DMS 273 treated with DMSO at 0.1 percent for 48 hours (cell line): ENCODE measurements around the gene ARMH1.
"Not testable (repeated sequence)": the region's sequence is repeated elsewhere in the genome, so short reads cannot be mapped to it uniquely, and the experiment has no call there.

Source experiments
- DNase-seq: peaks from one replicate; lab custom pipeline; 2025; lab: John Stamatoyannopoulos, UW

The ARMH1 gene

DNA sequence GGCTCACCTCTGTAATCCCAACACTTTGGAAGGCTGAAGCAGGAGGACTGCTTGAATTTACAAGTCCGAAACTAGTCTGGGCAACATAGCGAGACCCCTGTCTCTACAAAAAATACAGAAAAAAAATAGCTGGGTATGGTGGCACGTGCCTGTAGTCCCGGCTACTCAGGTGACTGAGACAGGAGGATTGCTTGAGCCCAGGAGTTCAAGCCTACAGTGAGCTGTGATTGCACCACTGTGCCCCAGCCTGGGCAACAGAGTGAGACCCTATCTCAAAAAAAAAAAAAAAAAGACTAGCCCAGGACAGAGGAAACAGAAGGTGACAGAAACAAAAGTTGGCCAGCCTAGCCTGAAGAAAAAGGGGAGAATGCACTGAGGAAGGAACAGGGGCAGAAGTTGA, 21.2 kb downstream of the ARMH1 start:
- no peak for DNase-seq

DNA sequence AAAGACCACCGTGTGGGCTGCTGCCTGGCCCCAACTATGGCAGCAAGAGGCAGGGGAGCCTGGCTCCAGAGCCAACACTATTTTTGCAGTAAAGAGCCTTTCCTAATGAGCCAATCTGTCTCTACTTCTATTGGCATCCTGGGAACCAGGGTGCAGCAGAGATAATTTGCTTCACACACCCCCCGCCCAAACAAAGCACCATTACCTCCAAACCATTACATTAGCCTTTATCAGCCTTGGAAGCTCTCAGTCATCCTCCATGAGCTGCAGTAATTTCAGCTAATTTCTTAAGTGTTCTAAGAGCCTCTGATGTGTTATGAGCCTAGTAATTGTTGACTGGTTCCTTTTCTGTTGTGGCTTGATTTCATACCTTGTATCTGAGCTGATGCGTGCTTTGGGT, 21.6 kb downstream of the ARMH1 start:
- no peak for DNase-seq

DNA sequence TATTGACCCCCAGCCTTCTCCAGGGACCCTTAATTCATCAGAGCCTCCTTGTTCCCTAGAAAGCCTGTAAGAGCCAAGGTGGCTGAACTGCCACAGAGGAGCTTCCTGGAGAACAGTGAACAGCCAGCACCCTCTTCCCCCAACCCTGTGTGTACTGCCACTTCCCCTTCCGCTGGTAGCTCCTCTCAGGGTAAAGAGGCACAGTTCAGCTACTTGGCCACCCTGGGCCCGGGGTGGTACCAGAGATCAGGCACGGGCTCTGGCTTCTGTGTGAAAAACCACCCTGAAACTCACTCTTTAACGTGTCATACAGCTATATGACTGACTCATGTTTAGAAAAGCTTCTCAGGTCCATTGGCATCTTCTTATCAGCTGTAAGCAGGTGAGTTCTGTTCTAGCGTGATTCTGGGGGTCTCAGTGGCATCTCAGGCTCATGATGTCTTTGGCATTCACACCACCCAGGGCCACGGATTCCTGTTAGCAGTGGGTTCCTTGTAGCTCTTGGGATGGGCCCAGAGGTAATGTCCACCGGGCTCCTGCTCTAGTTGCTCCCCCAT, 22.4 kb downstream of the ARMH1 start:
- no peak for DNase-seq

DNA sequence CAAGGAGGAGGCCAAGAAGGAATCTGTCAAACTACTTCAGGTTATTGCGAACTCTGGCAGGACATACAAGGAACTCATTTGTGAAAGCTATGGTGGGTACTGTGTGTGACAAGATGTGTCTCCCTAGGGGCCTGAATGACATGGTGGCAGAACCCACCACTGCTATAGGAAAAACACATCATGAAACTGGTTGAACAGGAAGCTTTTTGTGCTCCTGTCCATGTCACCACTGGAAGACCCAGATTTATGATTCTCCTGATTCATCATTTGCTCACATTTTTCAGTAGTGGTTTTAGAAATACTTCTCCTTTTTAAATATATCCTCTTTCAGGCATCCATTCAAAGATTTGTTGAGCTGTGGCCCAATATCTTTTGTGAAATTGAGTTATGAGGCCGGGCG, 23.6 kb downstream of the ARMH1 start:
- no peak for DNase-seq

DNA sequence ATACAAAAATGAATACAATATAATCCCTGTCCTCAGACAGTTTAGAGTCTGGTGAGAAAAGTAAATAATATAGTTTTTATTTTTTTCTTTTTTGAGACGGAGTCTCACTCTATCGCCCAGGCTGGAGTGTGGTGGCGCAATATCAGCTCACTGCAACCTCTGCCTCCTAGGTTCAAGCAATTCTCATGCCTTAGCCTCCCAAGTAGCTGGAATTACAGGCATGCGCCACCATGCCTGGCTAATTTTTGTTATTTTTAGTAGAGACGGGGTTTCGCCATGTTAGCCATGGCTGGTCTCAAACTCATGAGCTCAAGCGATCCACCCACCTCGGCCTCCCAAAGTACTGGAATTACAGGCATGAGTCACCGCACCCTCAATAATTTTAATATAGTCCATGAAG, 24.9 kb downstream of the ARMH1 start:
- DNase-seq: not testable (repeated sequence)

DNA sequence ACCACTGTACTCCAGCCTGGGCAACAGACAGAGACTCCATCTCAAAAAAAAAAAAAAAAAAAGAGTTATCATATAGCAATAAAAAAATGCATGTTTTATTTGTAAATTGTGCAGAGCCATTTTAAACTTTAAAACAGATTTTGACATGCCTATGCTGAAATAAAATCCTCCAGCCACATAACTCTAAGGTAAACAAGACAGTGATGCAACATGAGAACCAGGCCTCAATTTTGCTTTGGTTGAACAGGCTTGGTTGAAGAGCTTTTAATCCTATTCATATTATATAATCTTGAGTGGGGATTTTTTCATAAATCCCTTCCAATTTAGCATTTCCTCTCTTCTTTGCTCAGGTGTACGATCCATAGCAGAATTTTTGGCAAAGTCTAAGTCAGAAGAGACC, 26.1 kb downstream of the ARMH1 start:
- no peak for DNase-seq

DNA sequence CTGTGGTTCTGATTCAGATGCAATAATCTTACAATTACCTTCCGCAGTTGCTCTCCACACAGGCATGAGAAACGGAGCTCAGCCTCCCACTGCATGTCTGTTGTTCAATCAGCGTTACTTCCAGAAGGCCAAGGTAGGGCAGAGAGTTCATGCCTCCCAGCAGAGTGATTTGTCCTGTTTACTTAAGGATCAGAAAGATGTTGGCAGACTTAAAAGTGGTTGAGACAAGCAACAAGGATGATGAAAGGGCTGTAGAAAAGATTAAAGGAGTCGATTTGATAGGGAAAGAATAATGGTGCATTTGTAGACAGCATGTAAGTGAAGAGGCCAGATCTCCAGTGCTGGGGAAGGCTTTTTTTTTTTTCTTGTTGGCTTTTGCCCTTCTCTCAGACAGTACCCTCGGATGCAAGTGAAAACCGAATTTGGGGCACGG, 26.6 kb downstream of the ARMH1 start:
- DNase-seq: no peak

DNA sequence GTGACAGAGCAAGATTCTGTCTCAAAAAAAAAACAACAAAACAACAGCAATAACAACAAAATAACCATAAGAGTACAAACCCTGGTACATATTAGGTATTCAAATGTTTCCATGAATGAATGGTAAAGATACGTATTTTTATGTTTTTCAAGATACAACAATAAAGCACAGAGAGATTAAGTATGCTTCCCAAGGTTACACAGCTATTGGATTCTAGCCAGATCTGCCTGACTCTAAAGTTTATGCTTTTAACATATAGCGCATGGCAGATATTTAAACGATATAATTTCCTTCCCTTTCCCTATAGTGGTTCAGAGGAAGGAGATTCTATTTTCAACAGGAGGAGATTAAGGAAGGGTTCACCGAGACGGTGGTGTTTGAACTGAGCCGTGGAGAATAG, 31.0 kb downstream of the ARMH1 start:
- DNase-seq: no peak

DNA sequence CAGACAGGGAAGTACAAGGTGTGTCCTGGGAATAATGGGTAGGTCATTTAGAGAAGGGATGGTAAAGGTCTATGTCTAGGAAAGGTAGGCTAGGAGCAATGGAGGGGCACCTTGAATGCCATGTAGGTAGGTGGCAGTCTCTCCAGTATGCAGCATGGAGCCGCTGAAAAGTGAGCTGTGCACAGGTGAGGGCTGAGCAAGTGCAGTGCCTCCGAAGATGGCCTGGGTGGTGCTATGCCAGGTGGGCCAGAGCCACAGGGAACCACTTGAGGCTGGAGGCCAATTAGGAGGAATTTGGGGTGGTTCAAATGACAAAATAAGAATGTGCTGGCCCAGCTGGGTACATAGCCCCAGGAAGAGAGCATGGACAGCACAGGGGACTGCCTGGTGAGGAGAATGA, 31.4 kb downstream of the ARMH1 start:
- DNase-seq: no peak

DNA sequence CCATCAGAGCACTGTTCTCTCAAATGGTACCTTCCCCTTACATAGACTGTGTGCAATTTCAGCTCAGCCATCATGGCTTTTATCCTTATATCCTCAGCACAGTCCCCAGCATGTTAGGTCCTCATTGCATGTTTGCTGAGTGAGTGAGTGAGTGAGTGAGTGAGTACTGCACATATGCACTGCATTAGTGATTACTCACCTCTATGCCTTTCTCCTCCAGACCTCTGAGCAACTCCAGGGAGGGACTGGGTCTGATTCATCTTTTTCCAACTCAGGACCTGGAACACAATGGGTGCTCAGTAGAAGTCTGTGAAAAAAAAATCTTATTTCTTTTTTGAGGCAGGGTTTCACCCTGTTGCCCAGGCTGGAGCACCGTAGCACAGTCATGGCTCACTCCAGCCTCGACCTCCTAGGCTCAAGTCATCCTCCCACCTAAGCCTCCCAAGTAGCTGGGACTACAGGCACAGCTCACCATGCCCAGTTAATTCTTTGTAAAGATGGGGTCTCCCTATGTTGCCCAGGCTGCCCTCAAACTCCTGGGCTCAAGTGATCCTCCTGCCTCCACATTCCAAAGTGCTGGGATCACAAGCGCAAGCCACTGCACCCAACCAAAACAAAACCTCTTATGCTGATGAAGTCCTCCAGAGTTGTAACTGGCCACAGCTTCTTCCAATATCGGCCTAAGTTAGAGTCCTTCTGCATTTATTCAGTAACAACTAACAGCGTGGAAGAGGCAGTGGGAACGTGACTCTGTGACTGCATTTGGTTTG, 32.8 kb downstream of the ARMH1 start:
- DNase-seq: no peak

DNA sequence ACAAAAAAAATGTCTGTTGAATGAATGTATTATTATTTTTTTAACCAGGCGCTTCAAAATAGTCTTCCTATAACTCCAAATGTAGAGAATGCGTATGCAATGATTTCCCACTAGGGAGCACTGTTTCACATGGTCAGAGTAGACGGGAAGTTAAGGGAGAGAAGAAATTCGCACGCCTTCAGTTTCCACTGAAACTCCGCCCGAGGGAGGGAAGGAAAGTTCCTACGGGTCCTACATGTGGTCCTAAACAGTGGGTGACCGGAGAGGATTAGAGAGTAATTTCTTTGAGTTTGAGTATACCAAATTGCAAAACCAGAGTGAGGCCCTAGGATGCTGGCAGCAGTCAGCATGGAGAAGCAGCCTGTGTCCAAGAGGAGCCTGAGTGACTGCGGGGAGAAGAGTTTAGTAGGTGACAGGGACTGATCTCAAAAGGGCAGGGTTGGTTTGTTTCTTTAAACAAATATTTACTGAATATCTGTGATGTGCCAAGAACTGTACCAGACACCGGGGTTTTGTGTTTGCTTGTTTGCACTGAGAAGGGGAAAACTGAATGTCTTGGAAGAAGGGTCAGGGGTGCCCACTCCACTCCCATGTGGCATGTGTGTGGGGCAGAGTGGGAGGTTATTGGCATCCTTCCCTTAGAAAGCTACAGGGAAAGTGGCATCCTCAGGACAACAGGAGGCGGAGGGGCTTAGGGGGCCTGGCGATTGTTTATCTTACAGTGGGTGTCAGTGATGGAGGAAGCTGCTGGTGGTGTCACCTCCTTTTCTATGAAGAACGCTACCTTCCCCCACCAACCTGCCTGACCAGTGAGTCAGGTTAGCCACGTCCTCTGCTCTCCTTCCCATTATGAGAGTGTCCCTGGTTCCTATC, 33.7 kb downstream of the ARMH1 start:
- no peak for DNase-seq

DNA sequence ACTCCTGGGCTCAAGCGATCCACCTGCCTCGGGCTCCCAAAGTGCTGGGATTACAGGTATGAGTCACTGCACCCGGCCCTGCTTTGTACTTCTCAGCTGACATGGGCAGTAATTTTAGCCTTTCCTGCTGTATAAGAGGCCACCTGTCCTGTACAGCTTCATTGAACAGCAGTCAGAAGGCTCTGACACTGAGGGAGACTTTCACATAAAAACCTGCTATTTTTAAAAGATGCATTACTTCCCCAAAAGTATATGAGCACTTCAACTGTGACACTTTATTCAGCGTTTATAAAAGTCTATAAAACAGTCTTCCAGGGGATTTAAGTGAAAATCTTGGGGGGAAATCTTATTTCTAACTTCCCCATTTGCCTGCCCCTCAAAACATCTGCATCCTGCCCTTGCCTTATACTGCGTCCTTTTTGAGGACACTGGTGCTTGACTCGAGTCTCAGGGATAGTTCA, 38.8 kb downstream of the ARMH1 start:
- DNase-seq: no peak

DNA sequence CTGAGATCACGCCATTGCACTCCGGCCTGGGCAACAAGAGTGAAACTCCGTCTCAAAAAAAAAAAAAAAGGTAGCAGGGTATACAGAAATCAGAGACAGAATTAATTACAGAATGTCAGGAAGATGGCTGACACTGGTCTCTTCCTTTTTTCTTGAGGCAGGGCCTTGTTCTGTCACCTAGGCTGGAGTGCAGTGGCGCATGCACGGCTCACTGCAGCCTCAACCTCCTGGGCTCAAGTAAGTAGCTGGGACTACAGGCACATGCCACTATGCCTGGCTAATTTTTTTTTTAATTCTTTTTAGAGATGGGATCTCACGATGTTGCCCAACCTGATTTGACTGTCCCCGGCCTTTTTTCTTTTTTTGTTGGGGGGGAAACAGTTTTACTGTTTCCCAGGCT, 40.0 kb downstream of the ARMH1 start:
- no peak for DNase-seq

DNA sequence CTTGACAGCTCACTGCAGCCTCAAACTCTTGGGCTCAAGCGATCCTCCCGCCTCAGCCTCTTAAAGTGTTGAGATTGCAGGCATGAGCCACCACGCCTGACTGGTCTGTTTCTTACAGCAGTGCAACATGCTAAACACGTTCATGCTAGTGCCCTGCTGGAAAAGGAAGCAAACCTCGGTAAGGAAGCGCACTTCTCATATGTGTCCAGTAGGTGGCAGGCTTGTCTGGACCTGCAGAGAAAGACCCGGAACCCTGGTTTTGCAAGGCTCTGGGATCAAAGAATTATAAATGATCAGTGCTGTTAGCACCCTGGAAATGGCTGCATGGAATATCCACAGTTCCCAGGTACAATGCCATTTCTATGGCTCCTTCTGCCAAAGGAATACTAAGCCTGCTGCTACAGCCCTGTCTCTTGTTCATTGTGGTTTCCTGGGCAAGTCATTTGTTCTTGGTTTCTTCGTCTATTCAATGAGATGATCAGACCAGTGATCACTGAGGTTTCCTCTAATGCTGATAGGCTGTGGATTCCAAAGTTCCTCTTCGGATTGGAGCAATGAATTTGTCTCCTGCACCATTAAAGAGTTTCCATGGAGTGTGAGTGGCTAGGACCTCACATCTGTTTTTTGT, 40.5 kb downstream of the ARMH1 start:
- peak; percentile 50 for DNase-seq

DNA sequence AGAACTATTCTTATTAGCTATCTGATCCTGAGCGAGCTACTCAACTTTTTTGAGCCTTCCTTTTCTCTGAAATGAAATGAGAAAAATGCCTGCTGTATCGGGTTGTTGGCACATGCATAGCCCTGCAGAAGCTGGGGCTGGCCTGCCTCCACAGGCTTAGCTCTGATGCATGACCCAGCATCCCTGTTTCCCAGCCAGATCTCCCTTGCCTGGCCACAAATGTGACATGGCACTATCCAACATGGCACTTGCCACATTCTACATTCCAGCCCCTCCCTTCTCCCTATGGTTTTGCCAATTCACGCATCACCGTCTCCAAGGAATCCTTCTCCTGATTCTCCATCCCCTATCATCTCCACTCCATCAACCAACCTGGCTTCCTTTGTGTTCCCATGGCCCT, 42.6 kb downstream of the ARMH1 start:
- DNase-seq: no peak

DNA sequence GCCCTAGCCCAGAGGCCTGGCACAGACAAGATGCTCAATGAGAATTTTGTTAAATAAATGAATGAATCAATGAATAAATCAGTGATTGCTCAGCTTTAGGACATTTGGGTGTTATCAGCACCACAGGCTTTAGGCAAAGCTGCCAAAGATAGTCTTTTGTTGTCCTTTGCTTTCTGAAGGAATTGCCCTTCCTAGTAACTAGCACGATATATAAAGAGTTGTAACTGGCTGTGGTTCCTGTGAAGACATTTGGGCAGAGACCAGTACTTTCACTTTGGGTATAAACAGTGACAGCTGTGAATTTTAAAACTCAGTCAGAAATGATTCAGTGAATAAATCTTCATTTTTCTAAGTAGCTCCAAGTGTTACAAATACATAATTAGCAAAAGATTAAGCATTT, 43.1 kb downstream of the ARMH1 start:
- no peak for DNase-seq

DNA sequence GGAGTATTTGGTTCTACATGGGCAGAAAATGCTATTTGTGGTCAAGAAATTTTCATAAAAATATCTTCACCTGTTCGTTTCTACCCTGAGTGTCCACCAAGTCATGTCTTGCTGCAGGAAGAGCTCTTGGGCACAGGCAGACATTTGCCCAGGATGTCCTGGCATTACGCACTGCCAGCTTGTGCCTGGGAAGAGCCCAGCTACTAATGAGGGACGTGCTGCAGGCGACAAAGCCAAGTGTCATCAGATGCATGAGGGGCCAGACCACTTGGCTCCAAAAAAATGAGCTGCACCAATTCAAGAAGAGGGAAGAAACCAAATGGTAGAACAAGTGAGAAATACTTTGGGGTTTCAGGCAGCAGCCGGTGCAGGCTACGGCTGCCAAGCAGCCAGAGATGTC, 43.6 kb downstream of the ARMH1 start:
- DNase-seq: no peak

DNA sequence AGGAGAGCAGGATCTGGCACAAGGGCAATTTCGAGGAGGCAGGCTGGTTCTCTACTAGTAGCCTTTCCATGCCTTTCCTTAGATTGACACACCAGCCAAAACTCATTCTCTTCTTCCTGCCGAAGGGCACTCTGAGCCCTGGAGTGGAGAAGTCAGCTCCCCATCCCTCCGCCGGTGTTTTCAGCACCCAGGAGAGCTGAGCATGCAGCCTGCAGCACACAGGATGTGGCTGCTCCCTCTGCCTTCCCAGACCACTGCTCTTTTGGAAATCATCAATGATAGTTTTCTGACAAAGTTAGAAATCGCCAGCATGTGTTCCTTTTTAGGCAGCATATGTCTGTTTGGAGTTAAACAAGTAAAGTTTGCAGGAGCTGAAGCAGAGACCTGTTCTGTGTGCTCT, 44.8 kb downstream of the ARMH1 start:
- no peak for DNase-seq

DNA sequence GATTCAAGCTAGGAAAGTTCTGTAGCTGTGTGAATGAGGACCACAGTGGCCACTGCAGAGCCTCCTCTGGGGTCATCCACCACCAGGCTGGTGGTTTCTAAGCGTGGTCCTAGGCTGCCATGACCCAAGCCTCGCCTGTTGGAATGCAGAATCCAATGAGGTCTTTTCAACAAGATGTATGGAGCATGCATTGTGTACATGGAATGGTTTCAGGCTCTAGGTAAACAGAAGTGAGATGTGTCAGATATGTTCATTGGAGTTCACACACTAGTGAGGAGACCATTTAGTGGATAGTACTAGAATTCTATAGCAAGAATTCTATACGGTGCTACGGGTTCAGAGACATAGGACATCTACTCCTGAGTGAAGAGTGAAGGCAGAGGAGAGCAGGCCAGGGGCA, 45.8 kb downstream of the ARMH1 start:
- DNase-seq: no peak

DNA sequence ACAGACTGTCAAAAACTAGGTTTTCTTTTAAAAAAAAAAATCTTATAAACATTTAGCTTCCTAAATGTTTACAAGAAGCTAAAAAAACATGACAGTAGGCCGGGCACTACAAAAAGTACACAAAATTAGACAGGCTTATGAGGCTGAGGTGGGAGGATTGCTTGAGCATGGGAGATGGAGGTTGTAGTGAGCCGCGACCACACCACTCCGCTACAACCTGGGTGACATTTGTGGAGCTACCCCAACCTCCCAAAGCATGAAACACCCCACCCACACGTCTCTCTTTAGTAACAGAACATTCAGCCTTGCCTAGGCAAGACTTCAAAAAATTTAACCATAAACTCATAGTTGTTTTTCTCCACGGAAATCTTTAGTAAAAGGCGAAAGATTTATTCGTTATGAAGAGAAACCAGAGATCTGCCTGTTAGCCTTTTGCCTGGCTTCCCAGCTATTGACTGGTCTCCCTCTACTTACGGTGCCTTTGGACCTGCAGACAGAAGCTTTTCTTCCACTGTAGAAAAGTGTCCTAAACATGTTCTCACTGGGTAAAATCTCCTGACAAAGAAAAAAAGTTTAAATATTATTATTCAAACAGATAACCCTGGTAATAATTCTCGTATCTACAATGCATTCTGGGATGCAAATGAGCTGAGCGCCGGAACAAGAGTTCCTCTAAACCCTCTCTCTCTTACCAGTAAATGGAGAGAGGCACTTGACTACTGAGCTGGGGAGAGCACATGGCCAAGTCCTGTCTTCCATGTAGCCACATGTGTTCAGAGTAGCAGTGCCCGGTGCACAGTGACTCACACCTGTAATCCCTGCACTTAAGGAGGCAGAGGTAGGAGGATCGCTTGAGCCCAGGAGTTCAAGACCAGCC, 47.2 kb downstream of the ARMH1 start:
- DNase-seq: peak; percentile 99

DNA sequence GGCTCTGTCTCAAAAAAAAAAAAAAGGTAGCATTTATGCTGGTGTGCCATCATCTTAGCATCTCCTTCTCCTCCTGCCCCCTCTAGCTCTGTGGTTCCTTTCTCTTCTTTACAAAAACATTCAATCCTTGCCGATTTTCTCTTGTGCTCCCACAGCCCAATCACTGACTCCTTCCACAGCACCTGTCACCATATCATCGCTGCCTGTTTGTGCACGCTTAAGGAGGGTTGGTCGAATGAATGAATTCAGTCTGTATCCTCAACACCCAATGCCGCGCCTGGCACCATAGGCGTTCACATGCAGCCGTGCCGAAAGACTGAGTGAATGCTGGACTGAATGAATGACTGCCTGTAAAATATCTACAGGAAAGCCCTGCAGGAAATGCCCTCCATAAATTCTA, 48.5 kb downstream of the ARMH1 start:
- peak; percentile 39 for DNase-seq
